ENCODE results near the gene MOK.
A peak's percentile ranks its signal among the peaks of the same experiment; 100 is the strongest.

Gene MOK

DNA sequence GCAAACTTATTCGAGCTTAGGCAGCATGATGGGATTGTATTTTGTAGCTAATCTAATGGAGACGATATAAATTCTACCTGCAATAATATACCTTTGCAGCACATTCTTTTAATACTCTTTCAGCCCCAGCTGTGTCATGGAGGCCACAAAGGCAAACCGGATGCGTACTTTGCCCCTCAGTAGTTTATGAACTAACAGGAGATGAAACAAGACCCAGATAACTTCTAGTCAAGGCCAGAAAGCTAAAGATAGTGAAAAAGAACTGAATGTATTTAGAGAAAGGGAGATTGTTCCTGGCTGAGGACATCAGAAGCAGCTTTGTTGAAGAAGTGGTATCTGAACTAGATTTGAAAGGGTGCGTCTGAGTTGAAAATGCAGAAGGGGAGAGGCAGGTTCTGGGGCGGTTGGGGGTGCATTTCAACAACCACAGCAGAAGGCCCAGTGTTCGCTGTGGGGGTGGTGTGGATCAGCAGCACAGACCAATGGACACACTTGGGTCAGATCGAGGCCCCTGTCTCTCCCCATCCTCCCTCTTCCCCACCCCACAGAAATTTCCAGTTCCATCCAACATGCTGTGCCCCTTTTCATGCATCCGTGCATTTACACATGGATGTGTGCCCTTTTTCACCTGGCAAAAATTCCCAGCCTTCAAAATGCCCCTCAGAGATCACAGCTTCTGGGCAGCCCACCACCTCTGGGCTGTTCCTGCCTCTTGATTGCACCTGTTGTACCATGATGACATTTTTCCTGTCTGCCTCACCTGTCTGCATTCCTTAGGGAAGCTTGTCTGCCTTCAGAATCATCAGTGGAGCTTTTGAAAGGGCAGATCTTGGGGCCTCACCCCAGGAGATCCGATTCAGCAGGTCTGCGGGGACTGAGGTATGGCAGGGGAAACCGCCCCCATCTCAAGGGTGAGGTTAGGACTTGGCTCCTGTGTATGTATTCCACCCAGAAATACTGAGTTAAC, 16.8 kb upstream of the MOK start:
- no peak overlapping the region for H3K4me3 ChIP-seq (ENCODE audit: low read depth, low read length)
- DNase-seq (ENCODE audit: low read depth) = no peak
- TF ChIP-seq CTCF (IDR thresholded peaks at IDR 0.05; ENCODE audit: low read depth, low read length, missing control alignments) = no peak

DNA sequence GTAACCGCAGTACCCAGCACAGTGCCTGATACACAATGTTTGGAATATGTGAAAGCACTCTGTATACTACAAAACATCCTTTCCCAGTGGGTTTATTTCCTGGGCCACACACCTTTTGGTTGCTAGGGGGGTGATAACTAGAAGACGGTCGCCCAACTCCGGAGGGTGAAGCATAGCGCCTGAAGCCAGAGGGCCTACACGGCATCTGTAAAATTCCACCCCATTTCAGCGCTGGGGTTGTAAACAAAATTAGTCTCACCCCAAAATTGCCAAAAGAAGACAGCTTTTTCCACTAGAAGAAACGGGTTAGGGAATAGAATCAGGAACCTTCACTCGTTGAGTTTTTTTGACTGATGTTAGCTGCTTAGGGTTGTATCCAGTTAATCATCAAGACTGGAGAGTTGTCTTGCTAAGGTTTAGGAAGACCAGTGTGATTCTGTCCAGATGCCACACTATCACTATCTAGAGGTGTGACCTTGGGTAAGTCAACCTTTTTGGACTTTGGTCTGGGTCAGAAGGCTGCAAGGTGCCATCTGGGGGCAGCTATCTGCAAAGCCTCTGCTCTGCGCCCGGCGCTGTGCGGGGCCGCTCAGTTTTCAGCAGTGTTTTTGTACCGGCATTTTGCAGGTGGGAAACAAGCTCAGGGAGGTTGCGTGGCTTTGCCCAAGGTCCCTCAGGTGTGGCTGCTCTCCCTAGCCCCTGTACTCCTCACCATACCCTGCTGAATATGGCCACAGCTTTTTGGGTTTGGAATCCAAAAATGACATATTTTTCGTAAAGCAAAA, 15.9 kb upstream of the MOK start:
- H3K4me3 ChIP-seq (ENCODE audit: low read depth, low read length) = peak overlapping the region; percentile 81; the same call in 1 of the 2 replicates
- TF ChIP-seq CTCF (IDR thresholded peaks at IDR 0.05; ENCODE audit: low read depth, low read length, missing control alignments) = no peak
- DNase-seq (ENCODE audit: low read depth) = no peak

- peak overlapping the region; percentile 81 for H3K4me3 ChIP-seq (ENCODE audit: low read depth, low read length)
- no peak for DNase-seq (ENCODE audit: low read depth)
- no peak for TF ChIP-seq CTCF (IDR thresholded peaks at IDR 0.05; ENCODE audit: low read depth, low read length, missing control alignments)
Observed at GRCh38 chr14:102320033-102320660, 15.2 kb upstream of the MOK start.

DNA sequence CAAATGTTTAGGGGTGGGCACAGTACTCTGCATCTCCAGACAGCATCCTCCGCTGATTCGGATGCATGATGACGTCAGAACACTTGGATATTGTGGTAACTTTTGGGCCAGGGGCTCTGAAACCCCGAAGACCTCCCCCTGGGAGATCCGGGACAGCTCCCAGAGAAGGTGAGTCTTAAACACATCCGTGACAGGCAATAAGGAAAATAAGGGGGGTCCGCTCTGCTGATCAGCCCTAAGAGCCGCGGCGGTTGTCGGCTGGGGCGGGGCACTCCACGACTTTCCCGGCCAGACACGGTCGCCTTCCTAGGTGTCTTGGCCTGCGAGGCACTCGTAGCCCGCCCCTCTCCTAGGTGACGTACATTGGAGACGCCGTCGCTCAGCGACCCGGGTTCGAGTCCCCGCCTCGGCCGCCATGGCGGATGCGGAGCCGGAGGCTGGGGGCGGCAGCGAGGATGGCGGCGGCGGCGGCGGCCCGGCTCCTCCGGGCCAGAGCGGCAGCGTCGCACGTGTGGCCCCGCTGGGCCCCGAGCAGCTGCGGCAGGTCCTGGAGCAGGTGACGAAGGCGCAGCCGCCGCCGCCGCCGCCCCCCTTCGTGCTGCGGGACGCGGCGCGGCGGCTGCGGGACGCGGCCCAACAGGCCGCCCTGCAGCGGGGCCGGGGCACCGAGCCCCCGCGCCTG, 14.5 kb upstream of the MOK start, which contains the start of gene ZNF839:
ZNF839 (plus strand) TSS at position 396 of the 682 bp plus-strand sequence; CDS start at position 416, 20 bp downstream.
- TF ChIP-seq CTCF (IDR thresholded peaks at IDR 0.05; ENCODE audit: low read depth, low read length, missing control alignments) = no peak
- peak within 1 kb of the TSS; percentile 81 for H3K4me3 ChIP-seq (ENCODE audit: low read depth, low read length)
- DNase-seq (ENCODE audit: low read depth) = no peak

- TF ChIP-seq CTCF (IDR thresholded peaks at IDR 0.05; ENCODE audit: low read depth, low read length, missing control alignments) = no peak
- H3K4me3 ChIP-seq (ENCODE audit: low read depth, low read length) = peak overlapping the region; percentile 81
- DNase-seq (ENCODE audit: low read depth) = no peak
Observed at GRCh38 chr14:102318781-102319276, 13.9 kb upstream of the MOK start.
